Choroid plexus epithelial cell (primary cell): Measurements from ENCODE around the gene SPIN2A.
A peak's percentile ranks its signal among the peaks of the same experiment; 100 is the strongest.
"Not testable (repeated sequence)": the region's sequence is repeated elsewhere in the genome, so short reads cannot be mapped to it uniquely, and the experiment has no call there.

Experiments used
- DNase-seq: peaks from one replicate; pipeline ENCODE4 v3.0.0-alpha.2; 2010; ENCODE audit warnings: low read depth
- H3K4me3 ChIP-seq: 2 replicates; pipeline ENCODE4 v1.5.1; 2011; ENCODE audit warnings: low read depth, mild to moderate bottlenecking, control low read depth, low read length, moderate library complexity
- TF ChIP-seq, protein P1 (sequence below): conservative IDR thresholded peaks from 2 replicates; pipeline ENCODE4 v1.5.1; 2011; ENCODE audit warnings: low read depth, mild to moderate bottlenecking, control low read depth, inconsistent platforms, low read length, moderate library complexity

Gene SPIN2A

DNA sequence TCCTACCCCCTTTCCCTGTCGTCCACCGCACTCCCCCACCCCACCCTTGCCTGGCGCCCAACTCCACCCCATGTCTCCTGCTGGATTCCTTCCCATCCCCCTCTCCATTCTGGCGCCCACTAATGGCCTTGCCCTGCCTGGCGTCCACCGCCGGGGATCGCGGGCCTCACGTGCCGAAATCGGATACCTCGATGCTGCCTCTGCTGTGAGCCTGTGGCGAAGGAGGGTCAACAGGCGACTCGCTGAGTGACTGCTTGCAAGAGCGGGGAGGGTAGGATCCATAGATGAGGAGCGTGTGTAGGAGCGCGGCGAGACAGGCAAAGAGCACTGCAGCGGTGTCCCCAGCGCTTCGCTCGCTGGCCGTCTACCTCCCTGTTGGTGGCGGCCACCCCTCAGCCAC is at the start of gene SPIN2A:
Gene SPIN2A, minus strand, starts transcription at position 325 of the 400 bp plus-strand sequence. CDS start 800 bp downstream, outside the sequence.
- H3K4me3 ChIP-seq, result peak within 1 kb of the TSS; percentile 57
- peak; percentile 41 for DNase-seq

DNA sequence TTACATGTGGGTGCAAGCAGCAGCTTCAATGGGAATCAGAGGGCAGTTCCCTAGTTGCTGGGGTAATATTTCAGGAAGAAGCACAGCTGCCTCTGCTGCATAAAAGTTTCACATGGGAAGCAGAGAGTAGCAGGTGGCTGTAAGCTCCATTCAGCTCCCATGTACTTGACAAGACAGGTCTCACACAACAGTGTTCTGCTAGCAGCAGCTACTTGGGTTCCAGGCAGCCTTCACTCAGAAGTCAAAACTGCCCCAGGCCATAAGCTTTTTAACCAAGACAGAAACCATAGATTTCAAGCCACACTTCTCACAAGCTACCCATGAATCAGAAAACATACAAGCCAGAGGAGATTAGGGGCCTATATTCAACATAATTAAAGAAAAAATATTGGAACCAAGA is 41.4 kb upstream of the SPIN2A start:
- no peak overlapping the region for H3K4me3 ChIP-seq
- no peak for DNase-seq

DNA sequence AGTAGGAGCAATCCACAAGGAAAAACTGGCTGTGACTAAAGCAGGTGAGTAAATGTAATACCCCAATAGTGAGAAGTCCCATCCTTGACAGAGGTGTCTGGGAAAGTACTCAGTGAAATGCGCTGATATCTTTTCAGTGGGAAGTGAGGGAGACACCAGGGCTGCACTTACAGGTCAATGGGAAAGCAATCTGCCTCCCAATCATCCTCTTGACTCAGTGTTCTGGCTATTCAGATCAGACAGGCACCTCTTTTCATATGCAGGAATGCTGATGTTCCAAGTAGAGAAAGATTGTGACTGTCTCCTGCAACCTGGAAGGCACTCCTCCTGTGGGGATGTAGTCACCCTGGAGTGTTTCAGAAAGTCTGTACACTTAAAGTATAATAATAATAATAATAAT is 39.9 kb upstream of the SPIN2A start:
- no peak for DNase-seq
- TF ChIP-seq, protein P1, sequence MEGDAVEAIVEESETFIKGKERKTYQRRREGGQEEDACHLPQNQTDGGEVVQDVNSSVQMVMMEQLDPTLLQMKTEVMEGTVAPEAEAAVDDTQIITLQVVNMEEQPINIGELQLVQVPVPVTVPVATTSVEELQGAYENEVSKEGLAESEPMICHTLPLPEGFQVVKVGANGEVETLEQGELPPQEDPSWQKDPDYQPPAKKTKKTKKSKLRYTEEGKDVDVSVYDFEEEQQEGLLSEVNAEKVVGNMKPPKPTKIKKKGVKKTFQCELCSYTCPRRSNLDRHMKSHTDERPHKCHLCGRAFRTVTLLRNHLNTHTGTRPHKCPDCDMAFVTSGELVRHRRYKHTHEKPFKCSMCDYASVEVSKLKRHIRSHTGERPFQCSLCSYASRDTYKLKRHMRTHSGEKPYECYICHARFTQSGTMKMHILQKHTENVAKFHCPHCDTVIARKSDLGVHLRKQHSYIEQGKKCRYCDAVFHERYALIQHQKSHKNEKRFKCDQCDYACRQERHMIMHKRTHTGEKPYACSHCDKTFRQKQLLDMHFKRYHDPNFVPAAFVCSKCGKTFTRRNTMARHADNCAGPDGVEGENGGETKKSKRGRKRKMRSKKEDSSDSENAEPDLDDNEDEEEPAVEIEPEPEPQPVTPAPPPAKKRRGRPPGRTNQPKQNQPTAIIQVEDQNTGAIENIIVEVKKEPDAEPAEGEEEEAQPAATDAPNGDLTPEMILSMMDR, result no peak
- no peak overlapping the region for H3K4me3 ChIP-seq

More for the DNA sequence above, 41.4 kb upstream of the SPIN2A start:
- TF ChIP-seq, protein P1, result no peak

DNA sequence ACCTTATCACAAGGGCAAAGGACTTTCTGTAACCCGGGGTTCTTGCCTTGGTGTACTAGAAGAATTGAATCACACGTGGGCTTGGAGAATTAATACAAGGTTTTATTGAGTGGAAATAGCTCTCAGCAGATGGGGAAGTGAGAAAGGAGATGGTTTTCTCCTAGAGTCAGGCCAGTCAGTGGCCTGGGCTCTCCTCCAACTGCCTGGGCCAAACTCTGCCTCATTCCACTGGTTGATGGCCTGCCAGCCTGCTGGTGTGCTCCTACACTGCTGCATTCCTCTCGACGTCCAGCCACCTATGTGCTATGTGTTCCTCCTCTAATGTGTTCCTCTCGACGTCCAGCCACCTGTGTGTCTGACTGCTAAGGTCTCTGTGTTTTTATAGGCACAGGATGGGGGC is 35.3 kb upstream of the SPIN2A start:
- DNase-seq, result no peak
- TF ChIP-seq, protein P1, result no peak

DNA sequence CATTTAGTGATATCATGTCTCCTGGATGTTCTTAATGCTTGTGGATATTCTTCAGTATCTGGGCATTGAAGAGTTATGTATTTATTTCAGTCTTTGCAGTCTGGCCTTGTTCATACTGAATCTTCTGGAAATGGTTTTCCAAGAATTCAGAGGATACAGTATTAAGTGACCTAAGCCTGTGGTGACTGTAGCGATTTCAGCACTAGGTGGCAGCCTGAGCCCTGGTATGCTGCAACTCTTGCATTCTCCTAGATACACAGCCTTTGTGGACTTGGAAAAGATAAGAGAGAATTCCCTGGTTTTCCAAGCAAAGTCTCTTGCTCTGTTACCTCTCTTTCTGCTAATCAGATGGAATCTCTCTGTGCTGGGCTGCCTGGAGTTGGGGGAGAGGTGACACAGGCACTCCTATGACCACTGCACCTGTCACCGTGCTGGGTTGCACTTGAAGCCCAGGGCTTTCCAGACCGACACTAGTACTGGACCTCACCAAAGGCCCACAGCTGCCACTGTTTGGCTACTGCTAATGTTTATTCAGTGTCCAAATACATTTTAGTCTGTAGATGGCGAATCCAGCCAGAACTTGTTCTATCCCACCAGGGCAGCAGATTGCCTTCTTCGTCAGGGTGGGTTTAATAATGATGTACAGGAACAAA is 19.3 kb upstream of the SPIN2A start:
- TF ChIP-seq, protein P1, result peak; percentile 54
- DNase-seq, result peak; percentile 39
- no peak overlapping the region for H3K4me3 ChIP-seq

More for the DNA sequence above, 35.3 kb upstream of the SPIN2A start:
- H3K4me3 ChIP-seq, result no peak overlapping the region

DNA sequence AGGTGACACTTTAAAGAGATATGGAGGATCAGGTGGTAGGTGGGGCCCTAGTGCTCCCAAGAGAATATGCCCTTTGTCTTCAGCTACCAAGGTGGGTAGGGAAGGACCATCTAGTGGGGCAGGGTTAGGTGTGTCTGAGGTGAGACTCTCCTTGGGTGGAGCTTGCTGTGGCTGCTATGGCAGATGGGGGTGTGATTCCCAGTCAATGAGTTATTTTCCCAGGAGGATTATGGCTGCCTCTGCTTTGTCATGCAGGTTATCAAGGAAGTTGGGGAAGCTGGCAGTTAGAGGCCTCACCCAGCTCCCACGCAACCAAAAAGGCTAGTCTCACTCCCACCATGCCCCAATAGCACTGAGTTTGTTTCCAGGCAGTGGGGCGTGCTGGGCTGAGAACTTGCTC is 18.0 kb upstream of the SPIN2A start:
- TF ChIP-seq, protein P1, result no peak
- no peak for DNase-seq
- no peak overlapping the region for H3K4me3 ChIP-seq

DNA sequence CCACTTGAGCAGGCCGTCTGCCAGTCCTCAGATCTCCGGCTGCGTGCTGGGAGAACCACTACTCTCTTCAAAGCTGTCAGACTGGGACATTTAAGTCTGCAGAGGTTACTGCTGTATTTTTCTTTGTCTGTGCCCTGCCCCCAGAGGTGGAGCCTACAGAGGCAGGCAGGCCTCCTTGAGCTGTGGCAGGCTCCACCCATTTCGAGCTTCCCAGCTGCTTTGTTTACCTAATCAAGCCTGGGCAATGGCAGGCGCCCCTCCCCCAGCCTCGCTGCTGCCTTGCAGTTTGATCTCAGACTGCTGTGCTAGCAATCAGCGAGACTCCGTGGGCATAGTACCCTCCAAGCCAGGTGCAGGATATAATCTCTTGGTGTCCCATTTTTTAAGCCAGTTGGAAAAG is 15.0 kb upstream of the SPIN2A start:
- not testable (repeated sequence) for H3K4me3 ChIP-seq, DNase-seq

DNA sequence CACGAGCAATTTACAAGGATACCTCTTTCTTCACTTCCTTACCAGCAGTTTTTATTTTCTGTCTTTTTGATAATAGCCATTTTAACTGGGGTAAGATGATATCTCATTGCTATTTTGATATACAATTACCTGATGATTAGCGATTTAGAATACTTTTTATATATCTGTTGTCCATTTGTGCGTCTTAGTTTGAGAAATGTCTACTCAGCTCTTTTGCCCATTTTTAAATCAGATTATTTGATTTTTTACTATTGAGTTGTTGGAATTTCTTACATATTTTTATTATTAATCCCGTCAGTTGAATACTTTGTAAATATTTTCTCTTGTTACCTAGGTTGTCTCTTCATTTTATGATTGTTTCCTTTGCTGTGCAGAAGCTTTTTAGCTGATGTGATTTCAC is 1.5 kb upstream of the SPIN2A start:
- H3K4me3 ChIP-seq, result no peak overlapping the region
- DNase-seq, result no peak
- TF ChIP-seq, protein P1, result no peak
